H1 (cell line): ENCODE measurements around the gene PATE4. TPM values are rescaled to one million over a fixed set of nuclear protein-coding genes. Genes with fewer than 3 reads are reported as not detected.

ENCODE experiments used
- CTCF ChIA-PET: fragments of 300-600 bp; sonication (Branson Sonifier 250); formaldehyde crosslinking; loops from one replicate; lab custom pipeline; 2021; ENCODE audit not compliant: partially characterized antibody; lab: Charles Lee
- POLR2A ChIA-PET: fragments of 300-600 bp; sonication (Branson Sonifier 250); formaldehyde crosslinking; loops from one replicate; lab custom pipeline; 2021; ENCODE audit warnings: inconsistent platforms; ENCODE audit not compliant: partially characterized antibody; lab: Charles Lee
- DNase-seq, 2 experiments: peaks; one replicate each; pipeline versions ENCODE4 v3.0.0 to v3.0.0-alpha.2; 2010 to 2022; ENCODE audit warnings: low spot score in 2 of 2, low read depth in 1 of 2, mixed read lengths in 1 of 2
- FAIRE-seq: peaks from 2 replicates; lab custom pipeline; 2011; peaks lifted over from hg19 to GRCh38; lab: Jason Lieb, UNC
- H2AFZ ChIP-seq: 2 replicates; pipeline ENCODE4 v1.8.1; 2012; ENCODE audit warnings: low read length, inconsistent platforms
- H2AK5ac ChIP-seq: 2 replicates; pipeline ENCODE4 v1.6.1; 2013; ENCODE audit warnings: low read depth, low read length
- H2BK120ac ChIP-seq: replicated peaks from 2 replicates; pipeline ENCODE3; 2013; ENCODE audit warnings: low read depth, low read length, inconsistent platforms
- H2BK12ac ChIP-seq: 2 replicates; pipeline ENCODE4 v1.6.1; 2013; ENCODE audit warnings: low read depth, low read length
- H2BK15ac ChIP-seq: 2 replicates; pipeline ENCODE4 v1.6.1; 2013; ENCODE audit warnings: low read length
- H2BK20ac ChIP-seq: 2 replicates; pipeline ENCODE4 v1.6.1; 2013; ENCODE audit warnings: low read length
- H2BK5ac ChIP-seq: 2 replicates; pipeline ENCODE4 v1.6.1; 2013; ENCODE audit warnings: low read depth, low read length
- H3K14ac ChIP-seq: 2 replicates; pipeline ENCODE4 v1.6.1; 2013; ENCODE audit warnings: inconsistent platforms; ENCODE audit not compliant: insufficient read length
- H3K18ac ChIP-seq: 2 replicates; pipeline ENCODE4 v1.6.1; 2013; ENCODE audit warnings: low read length; ENCODE audit errors: extremely low read depth
- H3K23ac ChIP-seq: 2 replicates; pipeline ENCODE4 v1.6.1; 2013; ENCODE audit warnings: inconsistent platforms; ENCODE audit not compliant: insufficient read length
- H3K23me2 ChIP-seq: 2 replicates; pipeline ENCODE4 v1.6.1; 2013; ENCODE audit warnings: low read depth, low read length
- H3K27ac ChIP-seq: 2 replicates; pipeline ENCODE4 v1.6.1; 2011; ENCODE audit warnings: low read depth, low read length, inconsistent platforms
- H3K27me3 ChIP-seq, 4 experiments: replicated peaks in 1 of 4; 1 replicate in 1 of 4; 2 replicates in 3 of 4; pipeline versions ENCODE4 v1.6.1 to v1.8.1; 2011 to 2013; ENCODE audit warnings: low read length in 3 of 4, mild to moderate bottlenecking in 3 of 4, inconsistent platforms in 2 of 4, mixed read lengths in 2 of 4, moderate library complexity in 1 of 4; ENCODE audit not compliant: control insufficient read depth in 3 of 4, insufficient read depth in 3 of 4; ENCODE audit errors: extremely low read depth in 1 of 4
- H3K36me3 ChIP-seq, 4 experiments: 2 replicates each; pipeline versions ENCODE4 v1.6.1 to v1.8.1; 2011 to 2013; ENCODE audit warnings: mild to moderate bottlenecking in 4 of 4, low read length in 3 of 4, moderate library complexity in 2 of 4, control low read depth in 1 of 4, inconsistent platforms in 1 of 4; ENCODE audit not compliant: insufficient read depth in 4 of 4, control insufficient read depth in 2 of 4
- H3K4ac ChIP-seq: replicated peaks from 2 replicates; pipeline ENCODE3; 2013; ENCODE audit warnings: low read length, low read depth, mixed read lengths, inconsistent platforms; ENCODE audit not compliant: insufficient read length
- H3K4me1 ChIP-seq, 4 experiments: replicated peaks in 1 of 4; 1 replicate in 1 of 4; 2 replicates in 3 of 4; pipeline versions ENCODE4 v1.6.1 to v1.8.1; 2011 to 2013; ENCODE audit warnings: low read length in 3 of 4, inconsistent platforms in 2 of 4, mixed read lengths in 1 of 4; ENCODE audit not compliant: insufficient read depth in 4 of 4, control insufficient read depth in 3 of 4
- H3K4me2 ChIP-seq, 2 experiments: 2 replicates each; pipeline versions ENCODE4 v1.6.1 to v1.8.1; 2011 to 2013; ENCODE audit warnings: low read depth in 2 of 2, low read length in 2 of 2, control low read depth in 1 of 2, inconsistent platforms in 1 of 2, mild to moderate bottlenecking in 1 of 2; ENCODE audit not compliant: insufficient read depth in 1 of 2
- H3K4me3 ChIP-seq, 4 experiments: fragments of 200-600, 300-600 bp in 1 of 4; sonication (generic), shearing (Covaris generic), sonication (Bioruptor Twin) in 1 of 4; 2 replicates each; pipeline versions ENCODE4 v1.5.1 to v1.8.1; 2011 to 2016; ENCODE audit warnings: low read length in 4 of 4, low read depth in 3 of 4, control low read depth in 2 of 4, inconsistent platforms in 2 of 4, mild to moderate bottlenecking in 2 of 4, mixed read lengths in 1 of 4, moderate library complexity in 1 of 4; ENCODE audit not compliant: insufficient read depth in 2 of 4; ENCODE audit errors: extremely low read depth in 1 of 4
- H3K56ac ChIP-seq: replicated peaks from 2 replicates; pipeline ENCODE3; 2013; ENCODE audit warnings: low read depth, mild to moderate bottlenecking, mixed read lengths, low read length, inconsistent platforms; ENCODE audit not compliant: insufficient read length
- H3K79me1 ChIP-seq: 2 replicates; pipeline ENCODE4 v1.6.1; 2013; ENCODE audit warnings: low read depth, low read length, control low read depth
- H3K79me2 ChIP-seq, 2 experiments: 2 replicates each; pipeline versions ENCODE4 v1.6.1 to v1.8.1; 2012 to 2013; ENCODE audit warnings: low read length in 2 of 2, mild to moderate bottlenecking in 2 of 2, inconsistent platforms in 1 of 2; ENCODE audit not compliant: insufficient read depth in 2 of 2, control insufficient read depth in 1 of 2
- H3K9ac ChIP-seq, 4 experiments: replicated peaks in 1 of 4; 1 replicate in 1 of 4; 2 replicates in 3 of 4; pipeline versions ENCODE4 v1.6.1 to v1.8.1; 2011 to 2013; ENCODE audit warnings: low read depth in 3 of 4, low read length in 3 of 4, control low read depth in 2 of 4, mild to moderate bottlenecking in 2 of 4, moderate library complexity in 2 of 4, inconsistent platforms in 1 of 4; ENCODE audit errors: extremely low read depth in 1 of 4
- H3K9me3 ChIP-seq, 2 experiments: 2 replicates each; pipeline versions ENCODE4 v1.6.1 to v1.8.1; 2012 to 2013; ENCODE audit warnings: mild to moderate bottlenecking in 2 of 2, moderate library complexity in 2 of 2, control low read depth in 1 of 2, inconsistent platforms in 1 of 2, low read depth in 1 of 2, low read length in 1 of 2, mixed read lengths in 1 of 2; ENCODE audit not compliant: insufficient read depth in 2 of 2
- H4K20me1 ChIP-seq, 2 experiments: replicated peaks in 1 of 2; 2 replicates each; pipeline versions ENCODE3 to v1.8.1; 2011 to 2013; ENCODE audit warnings: inconsistent platforms in 2 of 2, low read length in 2 of 2, mild to moderate bottlenecking in 1 of 2; ENCODE audit not compliant: insufficient read depth in 2 of 2, control insufficient read depth in 1 of 2
- H4K5ac ChIP-seq: 2 replicates; pipeline ENCODE4 v1.6.1; 2013; ENCODE audit warnings: low read length, low read depth, mixed read lengths, inconsistent platforms; ENCODE audit not compliant: insufficient read length
- H4K8ac ChIP-seq: 2 replicates; pipeline ENCODE4 v1.8.0; 2013; ENCODE audit warnings: mild to moderate bottlenecking, moderate library complexity, low read length, inconsistent platforms; ENCODE audit not compliant: insufficient read depth; ENCODE audit errors: extremely low read depth
- H4K91ac ChIP-seq: replicated peaks from 2 replicates; pipeline ENCODE3; 2013; ENCODE audit warnings: low read length, mixed read lengths, inconsistent platforms; ENCODE audit not compliant: insufficient read length
- CBX5 ChIP-seq: fragments of 300-800, 300-1000 bp; sonication (generic); IDR thresholded peaks from 2 replicates; pipeline ENCODE4 v1.7.1; 2016; ENCODE audit warnings: antibody characterized with exemption, low read length, low read depth
- CHD1 ChIP-seq: IDR thresholded peaks from 2 replicates; pipeline ENCODE4 v1.6.1; 2012; ENCODE audit warnings: low read depth, low read length, improper control_type of control experiment
- CREB1 ChIP-seq: IDR thresholded peaks from 2 replicates; pipeline ENCODE4 v1.6.1; 2012; ENCODE audit warnings: inconsistent platforms
- CTCF ChIP-seq, 3 experiments: IDR thresholded peaks; 1 replicate in 2 of 3; 2 replicates in 1 of 3; pipeline versions ENCODE4 v1.5.1 to v1.6.1; 2011; ENCODE audit warnings: low read length in 3 of 3, mild to moderate bottlenecking in 3 of 3, inconsistent platforms in 2 of 3, low read depth in 1 of 3, moderate library complexity in 1 of 3; ENCODE audit not compliant: insufficient read depth in 1 of 3; ENCODE audit errors: control extremely low read depth in 1 of 3
- NANOG ChIP-seq: IDR thresholded peaks from 2 replicates; pipeline ENCODE4 v1.6.1; 2011; ENCODE audit warnings: low read length, low read depth, mild to moderate bottlenecking, inconsistent platforms; ENCODE audit not compliant: insufficient read depth, poor library complexity, severe bottlenecking
- POLR2A ChIP-seq, 2 experiments: IDR thresholded peaks; 1 replicate in 1 of 2; 2 replicates in 1 of 2; pipeline ENCODE4 v1.6.1; 2011; ENCODE audit warnings: low read depth in 2 of 2, low read length in 2 of 2, mild to moderate bottlenecking in 2 of 2; ENCODE audit errors: control extremely low read depth in 1 of 2
- RXRA ChIP-seq: IDR thresholded peaks from 2 replicates; pipeline ENCODE4 v1.6.1; 2011; ENCODE audit warnings: low read depth, mild to moderate bottlenecking, low read length, moderate library complexity; ENCODE audit not compliant: insufficient read depth
- SAP30 ChIP-seq: fragments of 300-600 bp; sonication (generic); IDR thresholded peaks from 2 replicates; pipeline ENCODE4 v1.7.1; 2012; ENCODE audit warnings: low read length, moderate library complexity, mild to moderate bottlenecking, inconsistent platforms; ENCODE audit not compliant: insufficient read depth, insufficient replicate concordance
- SIRT6 ChIP-seq: IDR thresholded peaks from one replicate; pipeline ENCODE4 v1.7.1; 2012; ENCODE audit warnings: low read length, inconsistent platforms
- SIX5 ChIP-seq: IDR thresholded peaks from 2 replicates; pipeline ENCODE4 v1.6.1; 2011; ENCODE audit warnings: mild to moderate bottlenecking, low read depth, low read length
- SP4 ChIP-seq: IDR thresholded peaks from 2 replicates; pipeline ENCODE4 v1.6.1; 2012; ENCODE audit warnings: low read length, inconsistent platforms
- TAF7 ChIP-seq: optimal IDR thresholded peaks from 2 replicates; pipeline ENCODE3; 2011; ENCODE audit warnings: low read depth, mild to moderate bottlenecking, inconsistent platforms, low read length, moderate library complexity, borderline replicate concordance
- TBP ChIP-seq: IDR thresholded peaks from 2 replicates; pipeline ENCODE4 v1.6.1; 2011; ENCODE audit warnings: low read depth, low read length, improper control_type of control experiment
- TEAD4 ChIP-seq: IDR thresholded peaks from 2 replicates; pipeline ENCODE4 v1.6.1; 2012; ENCODE audit warnings: low read depth, low read length, inconsistent platforms, mixed read lengths
- WGBS, 2 experiments: shearing (Covaris generic) in 1 of 2; methylation state at CpG; one replicate each; pipeline versions ENCODE4 v1.1.6 to v1.1.7; 2013 to 2015; ENCODE audit warnings: low lambda C conversion rate in 2 of 2, mixed read lengths in 2 of 2, inconsistent platforms in 1 of 2, low coverage in 1 of 2, missing lambda C conversion rate in 1 of 2; ENCODE audit not compliant: insufficient replicate concordance in 2 of 2, insufficient coverage in 1 of 2, insufficient read length in 1 of 2; ENCODE audit errors: extremely low coverage in 1 of 2, missing lambda C conversion rate in 1 of 2; 5-methylcytosine and 5-hydroxymethylcytosine counted together
- polyA plus RNA-seq, 7 experiments: library from polyadenylated mRNA; depleted of rRNA in 3 of 7; stranded (reverse) in 5 of 7; unstranded in 2 of 7; fragments of >200 nt in 5 of 7; fragments of 200-250 nt in 2 of 7; gene quantifications; 1 replicate in 5 of 7; 2 replicates in 1 of 7; 4 replicates in 1 of 7; pipeline versions ENCODE4 v1.2.1 to v1.2.3, GENCODE V29; 2011 to 2013; ENCODE audit warnings: missing spikeins in 2 of 7, mixed read lengths in 2 of 7
- total RNA-seq: library from RNA; stranded (reverse); fragmentation: NEBNext Ultra II Directional; extraction: Animal tissue kit (Norgen Biotek cat#: 25700); gene quantifications from 2 replicates; pipeline ENCODE4 v1.2.1, GENCODE V29; 2021

The PATE4 gene
- total and polyA plus RNA-seq, 2 of the 8 experiments (the other 6 are each of a cell fraction or from before 2014, with no cell fraction given): not detected

GRCh38 chr11:125802387-125802786 is 30.7 kb upstream of the PATE4 start:
- no peaks in the 10 kb centered on the region for H3K79me2 ChIP-seq
- no peak overlapping the region for H2BK20ac ChIP-seq
- H4K8ac ChIP-seq: no peak overlapping the region
- no peak overlapping the region for H4K5ac ChIP-seq
- H3K23me2 ChIP-seq: no peaks in the 10 kb centered on the region
- H3K9ac ChIP-seq: no peak overlapping the region
- peaks cover 0 to 3% (median 0%) of the 10 kb centered on the region in 4 experiments; a peak in 1 of 7 replicates for H3K4me1 ChIP-seq
- FAIRE-seq: no peak
- CTCF ChIA-PET: no interaction called here
- no peak overlapping the region for H3K18ac ChIP-seq
- no peak overlapping the region for H2BK5ac ChIP-seq
- H3K9me3 ChIP-seq: peaks cover 4 to 6% of the 10 kb centered on the region in 2 experiments; a peak in 3 of 4 replicates
- no peak overlapping the region for H3K23ac ChIP-seq
- H2BK12ac ChIP-seq: no peak overlapping the region
- H3K4ac ChIP-seq: no peak overlapping the region
- H3K27ac ChIP-seq: no peak overlapping the region
- no peaks in the 10 kb centered on the region for H3K36me3 ChIP-seq
- DNase-seq: no peak
- no peaks in the 10 kb centered on the region for H3K79me1 ChIP-seq
- POLR2A ChIA-PET: no interaction called here
- no peaks in the 10 kb centered on the region for H3K27me3 ChIP-seq
- H3K4me2 ChIP-seq: no peak overlapping the region
- H2AFZ ChIP-seq: no peak overlapping the region
- H2BK15ac ChIP-seq: no peak overlapping the region
- WGBS, 2 experiments: 100% methylated on average over 1 of the region's 1 CpG; no CpG with 5 or more reads in 1 of the 2 experiments
- no peak overlapping the region for H3K14ac ChIP-seq
- H3K56ac ChIP-seq: no peak overlapping the region
- H2BK120ac ChIP-seq: no peak overlapping the region
- H2AK5ac ChIP-seq: no peak overlapping the region
- H4K91ac ChIP-seq: no peak overlapping the region
- H3K4me3 ChIP-seq: no peak overlapping the region
- no peaks in the 10 kb centered on the region for H4K20me1 ChIP-seq
- TF ChIP-seq SP4 (no peak), CHD1 (no peak), CREB1 (no peak), TEAD4 (no peak), SIX5 (no peak), POLR2A (IDR thresholded peaks at IDR 0.05; ENCODE audit: control extremely low read depth in 1 of 2, low read depth in 2 of 2, low read length in 2 of 2) (no peak), SAP30 (no peak), TBP (no peak), CBX5 (no peak), TAF7 (no peak), CTCF (IDR thresholded peaks at IDR 0.05; ENCODE audit: control extremely low read depth in 1 of 3, insufficient read depth in 1 of 3, low read depth in 1 of 3, low read length in 3 of 3) (no peak), SIRT6 (no peak), RXRA (no peak), NANOG (no peak)
